ENCODE results near the gene VPS9D1. TPM values are rescaled to one million over a fixed set of nuclear protein-coding genes. Genes with fewer than 3 reads are reported as not detected.
A peak's percentile ranks its signal among the peaks of the same experiment; 100 is the strongest.

Gene VPS9D1
- polyA plus RNA-seq, 2 of the 4 experiments (the other 2 are of a cell fraction) = 2.1 to 5.4 TPM

- FAIRE-seq = no peak
- H3K27ac ChIP-seq = peak overlapping the region; percentile 96 to 99
- peak overlapping the region; percentile 91 for H3K4me2 ChIP-seq
- ChIA-PET POLR2A (interaction anchor here (0.7 to 1.5 kb wide), 9 partner anchors 10 to 235 kb away, joined by 3 to 26 read pairs (median 6); partner anchors contain the start of genes CHMP1A, SPATA2L and SPATA33), CTCF (interaction anchor here (0.9 to 4.7 kb wide), 5 partner anchors 12 to 72 kb away, joined by 3 to 33 read pairs (median 6); partner anchors contain the start of gene SPATA2L)
- peaks cover 9% of the 10 kb centered on the region for H3K9me3 ChIP-seq
- H3K4me3 ChIP-seq = peak overlapping the region; percentile 70
- DNase-seq (ENCODE audit: low read depth in 1 of 2, low spot score in 1 of 2) = peak; percentile 67 to 79
- WGBS (ENCODE audit: missing lambda C conversion rate) = 12% methylated on average over 28 of the region's 42 CpGs
- no peak for TF ChIP-seq PHF8 (IDR thresholded peaks at IDR 0.05; ENCODE audit: borderline replicate concordance, low read depth)
- no peak for TF ChIP-seq CBX8 (IDR thresholded peaks at IDR 0.05)
- peak; percentile 60 for TF ChIP-seq USF2 (IDR thresholded peaks at IDR 0.05)
- no peak for TF ChIP-seq FOSB (CRISPR knock-in tag; IDR thresholded peaks at IDR 0.05)
- TF ChIP-seq SREBF2 (IDR thresholded peaks at IDR 0.05) = no peak
- TF ChIP-seq SMC3 (IDR thresholded peaks at IDR 0.05) = no peak
- no peak for TF ChIP-seq MYC (IDR thresholded peaks at IDR 0.05; ENCODE audit: borderline replicate concordance, low read length)
- TF ChIP-seq MAX (IDR thresholded peaks at IDR 0.05) = peak; percentile 70; the same call in 1 of the 2 replicates
- TF ChIP-seq BHLHE40 (IDR thresholded peaks at IDR 0.05; ENCODE audit: low read depth, low read length) = no peak
- TF ChIP-seq JUNB (IDR thresholded peaks at IDR 0.05) = no peak
- 0 out of 2 replicates have a peak, but pooled peaks have one; percentile 45 for TF ChIP-seq E2F6 (IDR thresholded peaks at IDR 0.05; ENCODE audit: borderline replicate concordance, low read depth)
- TF ChIP-seq REST (IDR thresholded peaks at IDR 0.05) = no peak
- TF ChIP-seq CHD4 (IDR thresholded peaks at IDR 0.05; ENCODE audit: borderline replicate concordance) = no peak
- TF ChIP-seq ATOH8 (CRISPR knock-in tag; IDR thresholded peaks at IDR 0.05; ENCODE audit: low read depth) = no peak
- TF ChIP-seq JUN (IDR thresholded peaks at IDR 0.05) = no peak
- TF ChIP-seq GATA3 (IDR thresholded peaks at IDR 0.05; ENCODE audit: borderline replicate concordance) = no peak
- H3K4me1 ChIP-seq = peaks cover 11% of the 10 kb centered on the region
- ATAC-seq = peak; percentile 64 to 73
Observed at GRCh38 chr16:89687092-89687940, 33.4 kb downstream of the VPS9D1 start.

GRCh38 chr16:89686520-89687091 lies 34.1 kb downstream of the VPS9D1 start, which contains the start of gene CDK10:
Gene CDK10 (plus strand): TSS chr16:89686689. CDS start chr16:89686711, 22 bp downstream.
- Histone ChIP-seq H3K4me2 (peak within 1 kb of the TSS; percentile 91), H3K9me3 (peaks cover 9% of the 10 kb centered on the region), H3K4me1 (peaks cover 11% of the 10 kb centered on the region), H3K4me3 (peak within 1 kb of the TSS; percentile 70), H3K27ac (peak within 1 kb of the TSS; percentile 96 to 99)
- DNase-seq (ENCODE audit: low read depth in 1 of 2, low spot score in 1 of 2) = peak; percentile 87 to 89
- WGBS (ENCODE audit: missing lambda C conversion rate) = 0% methylated on average over 23 of the region's 67 CpGs
- peak; percentile 39 for FAIRE-seq
- ChIA-PET POLR2A (interaction anchor here (0.6 to 1.5 kb wide), 14 partner anchors 10 to 236 kb away, joined by 3 to 26 read pairs (median 5); partner anchors contain the start of genes CHMP1A, SPATA2L and SPATA33), CTCF (interaction anchor here (0.9 to 2.3 kb wide), 4 partner anchors 13 to 71 kb away, joined by 3 to 12 read pairs (median 6); no protein-coding TSS in a partner anchor)
- peak; percentile 81 to 89 for ATAC-seq
- TF ChIP-seq EHMT2 (IDR thresholded peaks at IDR 0.05; ENCODE audit: low read depth) (no peak), FOXS1 (CRISPR knock-in tag; IDR thresholded peaks at IDR 0.05) (peak; percentile 85; the same call in 1 of the 2 replicates), HES2 (IDR thresholded peaks at IDR 0.05) (no peak), ZC3H11A (IDR thresholded peaks at IDR 0.05) (no peak), ZNF302 (CRISPR knock-in tag; IDR thresholded peaks at IDR 0.05) (no peak), RCOR1 (IDR thresholded peaks at IDR 0.05; ENCODE audit: low read depth, low read length) (no peak), HMGXB4 (CRISPR knock-in tag; IDR thresholded peaks at IDR 0.05; ENCODE audit: borderline replicate concordance) (peak; percentile 65; the same call in 1 of the 2 replicates), GATA3 (IDR thresholded peaks at IDR 0.05; ENCODE audit: borderline replicate concordance) (no peak), HOXB13 (CRISPR knock-in tag; IDR thresholded peaks at IDR 0.05; ENCODE audit: low read depth) (peak; percentile 84), RAD21 (conservative IDR thresholded peaks at IDR 0.05 in 1 of 2, IDR thresholded peaks at IDR 0.05 in 1 of 2) (no peak), EHF (CRISPR knock-in tag; IDR thresholded peaks at IDR 0.05) (peak; percentile 72), KDM5A (IDR thresholded peaks at IDR 0.05) (peak; percentile 66)

All from A549 (cell line).